ENCODE results near the gene THSD7A. TPM values are rescaled to one million over a fixed set of nuclear protein-coding genes. Genes with fewer than 3 reads are reported as not detected.

Gene THSD7A
- total RNA-seq, 1 experiment from 2014 or later = 5.2 TPM

DNA sequence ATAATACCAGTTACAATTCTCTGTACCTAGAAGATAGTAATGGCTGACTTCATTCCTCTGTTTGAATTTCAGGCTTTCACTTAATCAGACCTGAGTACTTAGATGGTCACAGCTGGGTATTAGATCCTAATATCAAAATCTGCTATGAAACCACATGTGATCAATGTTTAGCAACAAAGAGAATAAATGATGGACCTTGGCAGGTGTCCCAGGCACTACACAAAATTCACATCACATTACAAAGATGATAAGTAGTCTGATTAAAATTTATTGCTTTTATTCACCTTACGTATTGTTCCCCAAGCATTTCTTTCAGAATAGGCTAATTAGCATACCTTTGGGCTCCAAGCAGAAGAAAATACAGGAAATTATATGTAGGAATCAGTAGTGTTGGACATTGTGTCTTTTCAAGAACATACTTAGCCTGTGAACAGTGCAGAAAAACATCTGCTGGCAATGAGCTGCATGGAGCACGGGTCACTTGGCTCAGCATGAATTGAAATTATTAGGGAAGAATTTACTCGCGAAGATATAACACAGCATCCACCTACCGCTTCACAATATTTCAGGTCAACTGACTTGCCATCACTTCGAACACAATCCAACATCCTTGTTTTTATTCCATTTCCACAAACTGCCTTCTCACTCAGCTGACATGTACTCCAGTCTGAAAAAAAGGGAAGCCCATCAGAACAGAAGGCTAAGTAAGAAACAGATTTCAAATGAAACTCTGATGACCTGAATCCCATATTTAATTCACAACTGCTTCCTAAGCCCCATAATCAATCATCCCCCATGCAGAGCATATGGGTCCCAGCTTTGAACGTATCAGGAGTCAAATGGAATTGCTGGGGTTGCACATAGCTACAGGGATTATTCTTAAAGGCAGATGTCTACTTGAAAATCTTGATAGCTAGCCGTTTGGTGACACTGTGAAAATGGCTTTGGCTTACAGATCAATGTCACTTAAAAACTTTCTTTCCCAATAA, 421.0 kb downstream of the THSD7A start:
- DNase-seq (ENCODE audit: low read depth) = no peak

DNA sequence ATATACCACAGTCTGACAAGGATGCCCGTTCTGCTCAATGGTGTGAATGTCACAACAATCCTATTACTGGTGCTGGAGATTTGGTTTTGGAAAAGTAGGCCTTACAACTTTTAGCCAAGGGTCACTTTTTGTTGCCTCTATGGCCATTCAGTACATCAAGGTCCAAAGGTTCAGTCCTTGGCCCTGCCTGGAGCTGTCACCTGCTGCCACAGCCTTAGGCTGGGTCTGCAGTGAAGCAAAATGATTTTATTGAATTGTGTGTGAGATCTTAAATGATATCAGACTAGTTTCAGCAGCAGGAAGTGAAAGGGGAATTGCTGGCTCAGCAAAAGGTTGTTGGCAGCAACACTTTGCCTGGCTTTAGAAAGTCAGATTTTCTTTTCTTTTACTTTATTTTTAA, 427.6 kb downstream of the THSD7A start:
- no peak for DNase-seq (ENCODE audit: low read depth)

DNA sequence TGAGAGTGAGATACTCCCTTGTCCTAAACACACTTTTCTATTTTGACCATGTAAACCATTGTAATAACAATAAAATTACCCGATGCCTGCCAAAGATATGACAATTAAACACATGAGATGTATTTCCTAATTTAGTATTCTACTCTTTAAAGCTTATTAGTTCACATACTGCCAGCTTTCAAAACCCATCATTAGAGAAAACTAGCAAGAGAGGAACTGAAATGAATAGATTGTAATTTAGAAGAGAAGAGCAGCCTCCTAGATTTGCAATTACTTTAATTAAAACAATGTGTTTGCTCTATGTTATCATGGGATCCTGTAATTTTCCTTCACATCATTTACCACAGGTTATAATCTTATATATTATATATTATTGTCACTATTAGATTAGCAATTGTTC, 428.2 kb downstream of the THSD7A start:
- DNase-seq (ENCODE audit: low read depth) = no peak

DNA sequence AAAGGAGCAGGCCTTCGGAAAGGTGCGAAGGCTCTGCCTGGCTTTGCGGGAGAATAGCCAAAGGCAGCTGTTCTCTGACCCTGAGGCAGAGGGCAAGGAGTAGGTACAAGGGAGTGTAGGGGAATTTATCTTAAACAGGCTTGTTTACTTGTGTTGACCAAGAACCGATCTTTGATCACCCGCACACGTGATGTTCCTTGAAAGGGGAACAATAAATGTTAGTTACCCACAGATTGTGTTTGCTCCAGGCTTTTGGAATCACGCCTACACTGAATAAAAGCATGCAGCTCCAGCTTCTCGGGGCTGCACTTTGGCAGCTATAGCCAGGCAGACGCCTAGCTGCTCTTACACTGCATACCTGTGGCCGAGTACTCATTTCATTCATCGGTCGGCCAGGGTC, 437.6 kb downstream of the THSD7A start:
- DNase-seq (ENCODE audit: low read depth) = no peak

DNA sequence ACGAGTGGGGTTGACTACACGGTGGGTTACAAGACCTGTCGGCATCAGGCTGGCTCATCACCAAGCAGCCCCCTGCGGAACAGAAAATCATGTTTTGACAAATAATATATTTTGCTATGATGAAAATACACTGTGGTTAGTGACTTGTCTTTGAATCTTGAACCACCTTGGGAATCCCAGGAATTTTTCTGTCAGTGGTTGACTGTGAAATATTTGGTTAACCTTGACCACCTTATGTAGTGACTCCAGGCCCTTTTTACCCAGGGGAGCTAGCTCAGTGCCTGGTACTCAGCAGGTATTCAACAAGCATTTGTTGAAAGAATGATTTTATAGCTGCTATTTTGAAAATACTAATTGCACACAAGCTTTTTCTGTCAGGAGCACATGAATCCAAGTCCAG, 452.4 kb downstream of the THSD7A start:
- DNase-seq (ENCODE audit: low read depth) = peak; percentile 7

DNA sequence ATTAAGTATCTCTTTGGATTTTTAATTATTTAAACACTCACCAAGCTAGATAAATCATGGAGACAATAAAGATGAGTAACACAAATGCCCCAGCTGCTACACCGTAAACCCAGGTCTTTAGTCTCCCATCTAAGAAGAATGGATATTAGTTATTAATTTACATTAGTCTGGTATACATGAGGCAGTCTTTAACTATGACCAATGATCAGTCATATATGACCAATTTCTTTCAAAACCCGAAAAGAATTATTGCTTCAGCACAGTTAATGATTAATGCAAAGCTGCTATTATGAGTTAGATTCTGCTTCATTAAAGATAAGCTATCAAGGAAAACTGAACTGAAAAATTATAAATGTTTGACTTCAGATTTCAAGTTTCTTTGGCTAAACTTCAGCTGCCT, 455.5 kb downstream of the THSD7A start:
- no peak for DNase-seq (ENCODE audit: low read depth)

DNA sequence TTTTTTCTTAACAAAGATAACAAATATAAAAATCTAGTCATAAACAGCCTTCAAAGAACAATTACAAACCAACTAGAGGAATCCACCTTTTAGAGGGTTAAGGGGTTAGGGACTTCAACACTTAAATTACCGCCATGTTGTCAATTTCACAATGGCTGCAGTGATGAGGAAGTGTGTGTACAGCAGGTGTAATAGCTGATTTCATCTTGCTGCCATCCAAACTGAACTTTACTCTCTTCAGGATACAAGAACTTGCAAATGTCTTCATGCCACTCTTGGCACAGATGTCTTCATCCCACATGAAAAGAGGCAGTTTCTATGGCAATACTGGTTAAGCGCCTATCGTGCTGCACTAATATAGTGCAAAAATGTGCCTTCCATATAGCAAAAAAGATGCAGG, 457.4 kb downstream of the THSD7A start:
- DNase-seq (ENCODE audit: low read depth) = no peak

DNA sequence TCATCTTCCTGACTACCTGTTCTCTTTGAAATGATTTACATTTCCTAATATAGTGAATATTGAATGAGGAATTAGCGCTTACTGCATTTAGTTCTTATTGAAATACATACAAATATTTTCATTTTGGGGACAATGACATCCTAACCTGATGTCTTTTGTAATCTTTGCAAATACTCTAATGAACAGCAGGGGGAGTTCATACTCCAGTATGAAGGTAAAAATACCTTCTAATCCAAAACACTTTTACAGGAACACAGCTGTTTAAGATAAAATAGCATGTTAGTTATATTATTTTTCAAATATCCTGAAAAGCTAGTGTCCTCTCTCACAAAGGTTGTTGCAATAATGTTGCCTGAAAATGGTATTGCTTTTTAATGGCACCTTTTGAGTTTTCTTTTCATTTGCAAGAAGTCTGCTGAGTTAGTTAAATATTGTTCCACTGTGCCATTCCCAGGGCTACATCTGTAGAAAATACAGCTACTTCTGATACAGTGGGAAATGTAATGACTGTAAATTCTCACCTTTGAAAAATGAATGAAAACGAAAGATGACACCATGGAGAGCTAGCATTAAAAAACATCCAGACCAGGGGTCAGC, 458.4 kb downstream of the THSD7A start:
- DNase-seq (ENCODE audit: low read depth) = peak; percentile 30

DNA sequence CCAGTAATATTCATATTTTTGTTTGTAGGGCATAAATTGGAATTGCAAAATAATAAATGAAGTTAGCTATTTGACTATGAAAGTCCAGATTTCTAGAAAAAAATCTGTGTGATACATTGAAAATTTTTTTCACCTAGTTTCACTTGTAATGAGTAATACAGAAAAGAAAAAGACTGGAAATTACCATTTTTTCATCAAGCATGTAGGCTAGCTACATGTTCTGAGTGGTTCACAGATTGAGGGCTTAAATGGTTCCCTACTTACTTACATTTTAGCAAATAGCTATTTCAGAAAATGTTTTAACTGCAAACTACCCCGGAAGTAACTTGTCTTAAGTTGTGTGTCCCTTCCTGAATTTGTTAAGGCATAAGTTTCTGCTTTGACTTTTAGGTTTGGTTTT, 462.3 kb downstream of the THSD7A start:
- DNase-seq (ENCODE audit: low read depth) = no peak

DNA sequence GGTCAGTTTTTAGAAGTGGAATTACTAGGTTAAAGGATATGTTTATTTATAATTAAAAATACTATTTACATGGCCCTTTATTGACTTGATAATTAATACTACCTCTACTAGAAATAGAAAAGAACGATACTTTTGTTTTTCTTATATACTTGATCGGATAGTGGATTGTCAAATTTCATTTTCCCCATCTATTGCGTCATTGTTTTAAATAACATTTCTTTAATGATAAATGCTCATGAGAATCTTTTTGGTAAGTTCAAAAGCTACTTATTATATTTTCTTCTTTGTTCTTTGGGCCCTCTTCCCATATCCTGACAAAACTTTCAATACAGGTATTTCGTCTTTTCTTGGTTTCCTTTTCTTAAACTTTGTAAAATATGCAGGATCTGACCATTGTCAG, 465.9 kb downstream of the THSD7A start:
- no peak for DNase-seq (ENCODE audit: low read depth)

DNA sequence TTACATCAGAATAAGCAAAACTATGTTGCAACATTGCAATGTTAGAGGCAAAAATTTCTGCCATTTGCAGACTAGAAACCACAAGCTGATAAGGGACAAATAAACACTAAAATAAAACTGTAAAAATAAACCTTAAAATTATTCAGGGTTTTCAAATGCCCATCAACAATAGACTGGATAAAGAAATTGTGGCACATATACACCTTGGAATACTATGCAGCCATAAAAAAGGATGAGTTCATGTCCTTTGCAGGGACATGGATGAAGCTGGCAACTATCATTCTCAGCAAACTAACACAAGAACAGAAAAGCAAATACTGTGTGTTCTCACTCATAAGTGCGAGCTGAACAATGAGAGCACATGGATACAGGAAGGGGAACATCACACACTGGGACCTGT, 473.4 kb downstream of the THSD7A start:
- DNase-seq (ENCODE audit: low read depth) = no peak

DNA sequence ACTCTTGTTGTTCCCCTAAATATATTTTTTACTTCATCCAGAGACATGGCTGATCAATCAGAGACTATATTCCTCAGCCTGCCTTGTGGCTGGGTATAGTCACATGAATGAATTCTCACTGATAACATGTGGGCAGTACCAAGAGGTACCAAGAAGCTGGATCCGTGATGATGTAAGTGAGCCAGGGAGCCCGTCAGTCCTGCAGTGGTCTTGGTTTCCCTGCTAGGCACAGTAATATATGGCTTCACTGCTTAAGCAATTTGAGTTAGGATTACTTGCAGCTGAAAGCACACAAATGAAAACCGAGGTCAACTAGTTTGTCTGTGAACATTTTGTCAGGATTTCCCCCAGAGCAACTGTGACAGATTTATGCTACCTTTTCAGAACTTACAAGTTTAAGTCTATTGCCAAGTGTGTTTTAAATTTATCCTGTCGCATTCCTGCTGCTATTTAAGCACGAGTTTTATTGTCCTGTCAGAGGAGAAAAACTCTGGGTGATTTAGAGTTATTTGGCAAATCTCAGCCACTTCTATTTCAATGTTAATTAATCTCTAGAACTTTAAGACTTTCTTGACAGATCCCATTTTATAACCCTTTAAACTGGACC, 476.5 kb downstream of the THSD7A start:
- no peak for DNase-seq (ENCODE audit: low read depth)

DNA sequence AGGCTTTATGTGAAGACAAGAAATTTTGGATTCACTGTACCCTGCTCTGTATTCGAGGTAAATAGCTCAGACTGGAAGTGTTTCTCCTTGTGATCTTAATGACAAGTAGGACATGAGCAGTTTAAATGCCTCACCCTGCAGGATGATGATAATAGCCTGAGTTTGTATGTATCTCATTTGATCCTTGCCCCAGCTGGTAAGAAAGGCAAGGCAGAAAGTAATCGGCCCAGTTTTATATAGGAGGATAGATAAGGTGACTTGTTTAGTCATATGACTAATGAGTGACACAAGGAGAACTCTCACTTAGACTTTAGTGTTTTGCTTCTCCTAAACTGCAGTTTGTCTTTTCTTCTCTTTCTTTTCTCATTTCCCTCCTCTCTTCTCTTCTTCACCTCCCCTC, 485.7 kb downstream of the THSD7A start:
- no peak for DNase-seq (ENCODE audit: low read depth)

DNA sequence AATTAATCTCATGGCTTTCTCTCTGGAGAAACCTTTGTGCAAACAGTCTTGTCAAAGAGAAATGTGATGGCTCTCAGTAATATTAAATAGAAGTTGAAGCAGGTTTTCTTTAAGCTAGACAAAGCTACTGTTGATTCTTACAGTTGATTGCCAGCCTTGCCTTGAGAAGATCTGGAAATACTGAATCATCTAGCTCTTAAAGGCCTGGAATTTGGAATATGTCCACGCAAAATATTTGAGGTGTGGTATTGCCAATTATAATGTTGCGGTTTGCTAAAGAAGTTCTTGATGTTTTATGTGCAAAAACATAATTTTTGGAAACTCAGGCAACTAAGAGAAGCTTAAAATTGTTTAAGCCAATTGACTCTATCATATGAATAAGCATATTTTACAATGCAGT, 486.4 kb downstream of the THSD7A start:
- DNase-seq (ENCODE audit: low read depth) = peak; percentile 56

DNA sequence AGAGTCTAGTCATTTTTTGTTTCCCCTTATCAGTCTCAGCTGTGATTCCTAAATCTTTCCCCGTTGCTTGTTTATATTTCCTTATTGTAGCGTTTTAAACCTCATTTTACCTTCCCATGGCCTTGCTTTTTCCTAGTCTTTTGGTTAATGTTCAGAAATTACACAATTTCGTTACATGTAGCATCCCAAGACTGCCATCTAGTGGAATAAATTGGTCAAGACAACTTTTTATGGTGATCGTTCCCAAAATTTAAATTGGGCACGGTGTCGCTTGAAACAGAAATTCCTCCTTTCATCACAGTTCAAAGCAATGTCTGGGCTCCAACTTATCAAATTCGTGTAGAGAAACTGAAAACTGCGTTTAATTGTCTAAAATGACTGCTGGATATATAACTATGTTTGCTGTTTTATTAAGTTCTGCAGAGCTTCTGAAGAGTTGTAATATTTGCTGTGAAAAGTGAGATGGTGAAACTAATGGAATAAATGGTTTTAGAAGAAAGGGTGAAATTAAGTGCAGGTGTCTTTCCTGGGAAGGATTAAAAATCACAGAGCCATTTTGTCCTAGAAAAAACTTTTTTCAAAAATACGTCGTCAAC, 488.1 kb downstream of the THSD7A start:
- peak; percentile 48 for DNase-seq (ENCODE audit: low read depth)

DNA sequence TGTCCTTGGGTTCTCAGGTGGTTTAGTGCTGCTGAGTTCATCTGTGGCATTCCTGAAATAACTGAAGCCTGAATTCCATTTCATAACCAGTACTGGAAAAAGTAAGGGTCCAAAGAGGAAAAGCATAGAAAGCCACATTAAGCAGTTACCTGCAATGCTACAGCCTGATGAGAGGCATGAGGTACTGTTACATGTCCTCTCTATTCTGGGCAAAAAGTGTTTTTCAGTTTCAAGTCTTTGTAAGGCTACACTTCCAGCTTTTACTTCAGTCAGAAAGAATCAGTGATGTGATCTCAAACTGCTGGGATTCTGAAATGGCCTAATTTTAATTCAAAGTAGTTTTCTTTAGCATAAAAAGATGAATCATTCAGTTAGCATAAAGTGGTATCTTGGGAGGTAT, 488.9 kb downstream of the THSD7A start:
- no peak for DNase-seq (ENCODE audit: low read depth)

DNA sequence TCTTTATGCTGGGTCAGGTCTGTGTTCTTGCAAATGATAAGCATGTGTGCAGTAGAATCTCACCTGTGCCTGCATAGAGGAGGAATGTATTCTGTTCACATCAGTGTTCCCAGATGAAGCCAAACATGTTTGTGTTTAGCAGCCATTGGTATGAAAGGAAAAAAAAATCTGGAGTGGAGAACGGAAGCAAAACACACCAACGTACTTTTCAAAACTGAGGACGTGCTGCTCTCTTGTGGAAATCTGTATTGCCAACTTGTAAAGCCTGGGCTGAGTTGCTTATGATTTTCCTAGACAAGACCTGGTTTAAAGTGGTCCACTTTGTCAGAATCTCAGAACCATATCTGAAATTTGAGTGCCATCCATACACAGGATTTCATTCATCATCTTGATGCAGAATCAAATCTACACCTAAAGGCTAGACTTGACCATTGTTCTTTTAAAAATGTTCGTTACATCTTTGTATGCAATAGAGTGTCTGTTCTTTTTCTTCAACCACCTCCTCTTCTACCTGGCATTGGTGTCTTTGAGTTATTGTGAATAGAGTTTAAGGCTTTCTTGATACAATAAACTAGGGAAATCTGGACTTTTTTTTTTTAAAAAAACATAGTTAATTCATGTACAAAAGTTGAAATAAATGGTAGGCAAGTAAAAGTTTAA, 490.6 kb downstream of the THSD7A start:
- DNase-seq (ENCODE audit: low read depth) = peak; percentile 46

DNA sequence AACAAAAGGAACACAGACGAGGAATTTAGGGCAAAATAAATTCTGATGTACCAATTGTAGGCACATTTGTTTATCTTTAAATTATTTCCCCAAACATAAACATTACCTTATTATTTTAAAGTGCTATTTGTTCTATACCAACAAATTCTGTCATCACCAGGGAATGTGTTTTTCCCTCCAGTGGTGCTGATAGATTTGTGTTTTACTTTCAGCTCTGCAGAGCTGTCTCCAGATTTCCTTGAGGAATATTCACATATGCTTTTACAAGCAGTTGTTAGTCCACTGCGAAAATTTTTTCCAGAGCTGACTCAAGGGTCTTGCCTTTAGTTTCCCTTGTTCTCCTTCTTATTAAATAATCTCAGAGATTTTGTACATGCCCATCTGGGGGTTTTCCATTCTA, 495.6 kb downstream of the THSD7A start:
- no peak for DNase-seq (ENCODE audit: low read depth)

DNA sequence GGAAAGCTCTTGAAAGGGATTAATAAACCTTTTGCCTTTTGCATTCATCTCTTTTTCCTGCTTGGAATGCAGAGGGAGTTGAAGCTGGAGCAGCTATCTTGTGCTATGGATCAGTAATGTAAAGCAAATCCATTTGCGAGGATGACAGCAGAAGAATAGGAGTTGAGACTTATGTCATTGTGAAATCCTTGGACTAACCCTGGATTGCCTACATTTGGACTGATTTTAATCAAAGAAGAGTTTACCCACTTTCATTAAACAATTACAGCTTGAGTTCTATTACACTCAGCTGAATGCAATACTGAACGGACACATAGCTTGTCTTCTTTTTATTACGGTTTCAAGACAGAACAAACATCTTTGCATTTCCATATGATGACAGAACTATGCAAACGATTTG, 496.1 kb downstream of the THSD7A start:
- no peak for DNase-seq (ENCODE audit: low read depth)

DNA sequence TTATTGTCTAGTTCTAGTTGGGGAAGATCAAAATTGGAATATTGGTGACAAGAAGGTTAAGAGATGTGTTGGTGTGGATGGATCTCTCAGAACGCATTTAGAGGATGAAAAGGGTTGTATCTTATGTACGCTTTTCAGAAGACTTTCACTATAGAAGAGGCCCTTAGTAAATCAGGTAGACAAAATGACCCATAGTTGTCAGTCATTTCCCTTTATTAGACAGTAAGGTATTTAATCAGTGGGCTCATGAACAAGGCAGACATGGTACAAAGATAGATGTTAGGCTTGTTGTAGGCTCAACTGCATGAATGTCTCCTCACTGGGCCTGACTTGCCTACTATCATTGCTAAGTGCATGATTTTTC, 499.2 kb downstream of the THSD7A start:
- no peak for DNase-seq (ENCODE audit: low read depth)

DNA sequence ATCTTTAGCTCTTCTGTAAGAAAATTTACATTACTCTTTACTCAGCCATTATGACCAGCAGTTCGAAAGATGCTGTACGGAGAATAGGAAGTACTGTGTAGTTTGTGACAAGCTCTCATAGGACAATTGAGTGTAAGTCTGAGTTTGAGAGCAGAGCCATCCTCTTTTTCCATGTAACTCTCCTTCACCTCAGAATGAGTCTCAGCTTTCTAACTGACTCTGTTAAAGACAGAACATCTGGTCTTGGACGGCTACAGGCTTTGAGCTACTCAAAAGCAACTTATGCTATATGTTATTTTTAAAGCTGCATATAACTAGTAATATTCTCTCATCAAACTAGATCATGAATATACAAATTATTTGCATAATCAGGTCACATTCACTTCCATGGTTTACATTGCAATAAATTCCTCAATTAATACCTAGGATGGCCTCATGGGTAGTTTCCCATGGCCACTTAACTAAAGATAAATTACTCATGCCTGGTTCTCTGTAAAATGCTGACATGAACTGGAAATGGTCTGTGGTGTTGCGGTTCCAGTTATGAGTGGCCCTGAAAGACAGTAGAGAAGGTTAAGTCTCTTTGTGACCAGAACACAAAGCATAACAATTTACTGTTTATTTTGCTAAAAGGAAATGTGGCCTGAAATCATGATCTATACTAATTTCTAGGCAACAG, 499.7 kb downstream of the THSD7A start:
- DNase-seq (ENCODE audit: low read depth) = no peak

Measured in M059J (cell line).